GM23338 (cell line): ENCODE data around the gene FBN2.

Experiments used
- CREB1 ChIP-seq: fragments of 250-450 bp; sonication (Bioruptor Pico); IDR thresholded peaks from 2 replicates; pipeline ENCODE4 v1.5.0; 2020; ENCODE audit warnings: low read depth, mild to moderate bottlenecking, moderate library complexity
- EZH2phosphoT487 ChIP-seq: fragments of 200-600 bp; sonication (generic); IDR thresholded peaks from one replicate; pipeline ENCODE4 v1.8.1; 2018; ENCODE audit warnings: antibody characterized with exemption; ENCODE audit not compliant: unreplicated experiment
- POLR2AphosphoS5 ChIP-seq: IDR thresholded peaks from 2 replicates; pipeline ENCODE4 v1.6.1; 2016; ENCODE audit warnings: antibody characterized with exemption, low read depth
- TF ChIP-seq, protein P1 (sequence below), 2 experiments: fragments of 200-600 bp in 1 of 2; sonication (generic) in 1 of 2; conservative IDR thresholded peaks; 2 replicates each; pipeline versions ENCODE4 v1.5.1 to v1.6.1; 2016 to 2017; ENCODE audit warnings: antibody characterized with exemption in 2 of 2, low read depth in 2 of 2, mild to moderate bottlenecking in 2 of 2, moderate library complexity in 1 of 2
- TF ChIP-seq, protein P2 (sequence below): IDR thresholded peaks from one replicate; pipeline ENCODE4 v1.6.1; 2018; ENCODE audit warnings: antibody characterized with exemption; ENCODE audit not compliant: unreplicated experiment

GRCh38 chr5:128259607-128260021, 278.4 kb downstream of the FBN2 start:
- TF ChIP-seq EZH2phosphoT487 (no peak), POLR2AphosphoS5 (no peak), CREB1 (CRISPR knock-in tag) (no peak)
- TF ChIP-seq, protein P1, sequence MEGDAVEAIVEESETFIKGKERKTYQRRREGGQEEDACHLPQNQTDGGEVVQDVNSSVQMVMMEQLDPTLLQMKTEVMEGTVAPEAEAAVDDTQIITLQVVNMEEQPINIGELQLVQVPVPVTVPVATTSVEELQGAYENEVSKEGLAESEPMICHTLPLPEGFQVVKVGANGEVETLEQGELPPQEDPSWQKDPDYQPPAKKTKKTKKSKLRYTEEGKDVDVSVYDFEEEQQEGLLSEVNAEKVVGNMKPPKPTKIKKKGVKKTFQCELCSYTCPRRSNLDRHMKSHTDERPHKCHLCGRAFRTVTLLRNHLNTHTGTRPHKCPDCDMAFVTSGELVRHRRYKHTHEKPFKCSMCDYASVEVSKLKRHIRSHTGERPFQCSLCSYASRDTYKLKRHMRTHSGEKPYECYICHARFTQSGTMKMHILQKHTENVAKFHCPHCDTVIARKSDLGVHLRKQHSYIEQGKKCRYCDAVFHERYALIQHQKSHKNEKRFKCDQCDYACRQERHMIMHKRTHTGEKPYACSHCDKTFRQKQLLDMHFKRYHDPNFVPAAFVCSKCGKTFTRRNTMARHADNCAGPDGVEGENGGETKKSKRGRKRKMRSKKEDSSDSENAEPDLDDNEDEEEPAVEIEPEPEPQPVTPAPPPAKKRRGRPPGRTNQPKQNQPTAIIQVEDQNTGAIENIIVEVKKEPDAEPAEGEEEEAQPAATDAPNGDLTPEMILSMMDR (conservative IDR thresholded peaks at IDR 0.05; ENCODE audit: low read depth in 2 of 2) = no peak
- TF ChIP-seq, protein P2, sequence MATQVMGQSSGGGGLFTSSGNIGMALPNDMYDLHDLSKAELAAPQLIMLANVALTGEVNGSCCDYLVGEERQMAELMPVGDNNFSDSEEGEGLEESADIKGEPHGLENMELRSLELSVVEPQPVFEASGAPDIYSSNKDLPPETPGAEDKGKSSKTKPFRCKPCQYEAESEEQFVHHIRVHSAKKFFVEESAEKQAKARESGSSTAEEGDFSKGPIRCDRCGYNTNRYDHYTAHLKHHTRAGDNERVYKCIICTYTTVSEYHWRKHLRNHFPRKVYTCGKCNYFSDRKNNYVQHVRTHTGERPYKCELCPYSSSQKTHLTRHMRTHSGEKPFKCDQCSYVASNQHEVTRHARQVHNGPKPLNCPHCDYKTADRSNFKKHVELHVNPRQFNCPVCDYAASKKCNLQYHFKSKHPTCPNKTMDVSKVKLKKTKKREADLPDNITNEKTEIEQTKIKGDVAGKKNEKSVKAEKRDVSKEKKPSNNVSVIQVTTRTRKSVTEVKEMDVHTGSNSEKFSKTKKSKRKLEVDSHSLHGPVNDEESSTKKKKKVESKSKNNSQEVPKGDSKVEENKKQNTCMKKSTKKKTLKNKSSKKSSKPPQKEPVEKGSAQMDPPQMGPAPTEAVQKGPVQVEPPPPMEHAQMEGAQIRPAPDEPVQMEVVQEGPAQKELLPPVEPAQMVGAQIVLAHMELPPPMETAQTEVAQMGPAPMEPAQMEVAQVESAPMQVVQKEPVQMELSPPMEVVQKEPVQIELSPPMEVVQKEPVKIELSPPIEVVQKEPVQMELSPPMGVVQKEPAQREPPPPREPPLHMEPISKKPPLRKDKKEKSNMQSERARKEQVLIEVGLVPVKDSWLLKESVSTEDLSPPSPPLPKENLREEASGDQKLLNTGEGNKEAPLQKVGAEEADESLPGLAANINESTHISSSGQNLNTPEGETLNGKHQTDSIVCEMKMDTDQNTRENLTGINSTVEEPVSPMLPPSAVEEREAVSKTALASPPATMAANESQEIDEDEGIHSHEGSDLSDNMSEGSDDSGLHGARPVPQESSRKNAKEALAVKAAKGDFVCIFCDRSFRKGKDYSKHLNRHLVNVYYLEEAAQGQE = no peak
